A673 (cell line): ENCODE results near the gene PHACTR3. TPM values are rescaled to one million over a fixed set of nuclear protein-coding genes. Genes with fewer than 3 reads are reported as not detected.

ENCODE experiments used
- BruUV-seq: library from RNA; stranded (reverse); fragments of 400-500 nt; replicated peaks from 2 replicates; lab custom pipeline; 2021; lab: Mats Ljungman, UMichigan
- CTCF ChIA-PET: fragments of 300-600 bp; sonication (Branson Sonifier 250); formaldehyde crosslinking; loops from one replicate; lab custom pipeline; 2022; ENCODE audit warnings: antibody characterized with exemption; lab: Charles Lee
- POLR2A ChIA-PET: fragments of 300-600 bp; sonication (Branson Sonifier 250); formaldehyde crosslinking; loops from one replicate; lab custom pipeline; 2022; ENCODE audit warnings: antibody characterized with exemption; ENCODE audit not compliant: low non-redundant PET; lab: Charles Lee
- DNase-seq: peaks from one replicate; pipeline ENCODE4 v3.0.0-alpha.2; 2015; ENCODE audit warnings: low spot score
- H3K27ac ChIP-seq: fragments of 200-600 bp; sonication (generic); 2 replicates; pipeline ENCODE4 v1.5.1; 2016; ENCODE audit warnings: mixed run types, low read depth, mild to moderate bottlenecking, mixed read lengths, antibody characterized with exemption, low read length; ENCODE audit not compliant: poor library complexity, severe bottlenecking
- H3K27me3 ChIP-seq: fragments of 200-600 bp; sonication (generic); replicated peaks from 2 replicates; pipeline ENCODE4 v1.6.1; 2017; ENCODE audit warnings: mixed run types, low read depth, mild to moderate bottlenecking, mixed read lengths, antibody characterized with exemption, low read length; ENCODE audit not compliant: insufficient read depth, poor library complexity
- H3K36me3 ChIP-seq: fragments of 200-600 bp; sonication (generic); 2 replicates; pipeline ENCODE4 v1.6.1; 2016; ENCODE audit warnings: mixed run types, mild to moderate bottlenecking, mixed read lengths, antibody characterized with exemption, low read length; ENCODE audit not compliant: insufficient read depth, poor library complexity, severe bottlenecking
- H3K4me1 ChIP-seq: fragments of 200-600 bp; sonication (generic); 2 replicates; pipeline ENCODE4 v1.6.1; 2017; ENCODE audit warnings: mixed run types, mild to moderate bottlenecking, mixed read lengths, antibody characterized with exemption, low read length; ENCODE audit not compliant: insufficient read depth, poor library complexity, severe bottlenecking
- H3K4me3 ChIP-seq: fragments of 200-600 bp; sonication (generic); 2 replicates; pipeline ENCODE4 v1.5.1; 2016; ENCODE audit warnings: low read depth, mixed run types, mild to moderate bottlenecking, mixed read lengths, low read length; ENCODE audit not compliant: poor library complexity, severe bottlenecking
- H3K9me3 ChIP-seq: fragments of 200-600 bp; sonication (generic); 2 replicates; pipeline ENCODE4 v1.6.1; 2016; ENCODE audit warnings: mixed run types, low read depth, mild to moderate bottlenecking, mixed read lengths, antibody characterized with exemption, low read length; ENCODE audit not compliant: poor library complexity, severe bottlenecking
- CTCF ChIP-seq: fragments of 300-800, 200-600 bp; sonication (generic); conservative IDR thresholded peaks from 2 replicates; pipeline ENCODE4 v1.5.1; 2017; ENCODE audit warnings: low read depth, mild to moderate bottlenecking, antibody characterized with exemption, low read length, moderate library complexity, mixed read lengths
- EZH2 ChIP-seq: fragments of 200-600 bp; sonication (generic); IDR thresholded peaks from 2 replicates; pipeline ENCODE4 v1.6.1; 2017; ENCODE audit warnings: borderline replicate concordance, low read depth, mild to moderate bottlenecking, mixed read lengths, antibody characterized with exemption, low read length; ENCODE audit not compliant: poor library complexity, severe bottlenecking
- intact Hi-C: fragments of 100-400 bp; cut with micrococcal nuclease; formaldehyde crosslinking; loops from one replicate; pipeline ENCODE4 v1.10.0; 2022; ENCODE audit not compliant: unreplicated experiment
- total RNA-seq: library from RNA; stranded (reverse); gene quantifications from 2 replicates; pipeline ENCODE4 v1.2.3, GENCODE V29; 2021

The PHACTR3 gene
- total RNA-seq, 1 experiment from 2014 or later, result 0.17 TPM

- ChIA-PET POLR2A (no interaction called here), CTCF (no interaction called here)
- no TSS peak for BruUV-seq
- TF ChIP-seq EZH2 (no peak), CTCF (no peak)
- Histone ChIP-seq H3K4me1 (no peaks in the 10 kb centered on the region), H3K36me3 (no peaks in the 10 kb centered on the region), H3K27me3 (peaks cover 45% of the 10 kb centered on the region), H3K9me3 (no peaks in the 10 kb centered on the region), H3K4me3 (no peak overlapping the region), H3K27ac (no peak overlapping the region)
- intact Hi-C loops, result no loop called here
- DNase-seq, result no peak
Measured at GRCh38 chr20:59665656-59666555, 61.6 kb downstream of the PHACTR3 start.

GRCh38 chr20:59666586-59666985 is 62.2 kb downstream of the PHACTR3 start:
- BruUV-seq, result no TSS peak
- H3K27me3 ChIP-seq, result peaks cover 38% of the 10 kb centered on the region
- intact Hi-C loops, result no loop called here
- H3K9me3 ChIP-seq, result no peaks in the 10 kb centered on the region
- DNase-seq, result no peak
- no peak overlapping the region for H3K27ac ChIP-seq
- H3K36me3 ChIP-seq, result no peaks in the 10 kb centered on the region
- POLR2A ChIA-PET, result no interaction called here
- H3K4me3 ChIP-seq, result no peak overlapping the region
- H3K4me1 ChIP-seq, result no peaks in the 10 kb centered on the region
- CTCF ChIA-PET, result no interaction called here
- TF ChIP-seq CTCF (no peak), EZH2 (no peak)

GRCh38 chr20:59667131-59667530 is 62.8 kb downstream of the PHACTR3 start:
- Histone ChIP-seq H3K36me3 (no peaks in the 10 kb centered on the region), H3K27ac (no peak overlapping the region), H3K27me3 (peaks cover 37% of the 10 kb centered on the region), H3K9me3 (no peaks in the 10 kb centered on the region), H3K4me1 (no peaks in the 10 kb centered on the region), H3K4me3 (no peak overlapping the region)
- no TSS peak for BruUV-seq
- intact Hi-C loops, result no loop called here
- TF ChIP-seq CTCF (no peak), EZH2 (no peak)
- ChIA-PET POLR2A (no interaction called here), CTCF (no interaction called here)
- no peak for DNase-seq
